Motor neuron (in vitro differentiated cells): Measurements from ENCODE around the gene TLCD2. TPM values are rescaled to one million over a fixed set of nuclear protein-coding genes. Genes with fewer than 3 reads are reported as not detected.

Experiments
- ATAC-seq, 8 experiments: fragments of 200-7000 bp; cut with Tn5 transposase; replicated peaks in 6 of 8; 2 replicates each; pipeline ENCODE4 v1.8.0; 2021; ENCODE audit warnings: mild to moderate bottlenecking in 8 of 8, moderate library complexity in 8 of 8
- H3K27ac ChIP-seq, 2 donors: fragments of 250-450 bp; sonication (Bioruptor Pico); 2 replicates each; pipeline ENCODE4 v1.9.0; 2021; ENCODE audit warnings: antibody characterized with exemption in 2 of 2, mild to moderate bottlenecking in 2 of 2, moderate library complexity in 1 of 2
- H3K4me1 ChIP-seq, 2 donors: fragments of 250-450 bp; sonication (Bioruptor Pico); replicated peaks in 1 of 2; 2 replicates each; pipeline ENCODE4 v1.6.1; 2021; ENCODE audit warnings: antibody characterized with exemption in 2 of 2, mild to moderate bottlenecking in 2 of 2, moderate library complexity in 1 of 2
- H3K4me3 ChIP-seq, 5 donors: fragments of 250-450 bp; sonication (Bioruptor Pico); 2 replicates each; pipeline ENCODE4 v1.9.0; 2021; ENCODE audit warnings: antibody characterized with exemption in 5 of 5, mild to moderate bottlenecking in 5 of 5, moderate library complexity in 4 of 5
- WGBS, 10 experiments: fragments of 450-650 bp; shearing (Covaris generic); methylation state at CpG; one replicate each; pipeline ENCODE4 v1.0.0; 2022; 5-methylcytosine and 5-hydroxymethylcytosine counted together
- in situ Hi-C, 9 experiments: fragments of 400-800 bp; cut with MboI; loops; one replicate each; pipeline ENCODE4 v1.15.0; 2021; ENCODE audit warnings: low sequenced_read_pairs in 9 of 9, low pct_unique_long_range_greater_than_20kb in 2 of 9; ENCODE audit not compliant: unreplicated experiment in 9 of 9
- total RNA-seq, 8 experiments: library from RNA; unstranded; fragments of 300-600 nt; gene quantifications; 2 replicates each; pipeline versions ENCODE4 v1.2.3 to v1.2.4, GENCODE V29; 2022

Gene TLCD2, protein sequence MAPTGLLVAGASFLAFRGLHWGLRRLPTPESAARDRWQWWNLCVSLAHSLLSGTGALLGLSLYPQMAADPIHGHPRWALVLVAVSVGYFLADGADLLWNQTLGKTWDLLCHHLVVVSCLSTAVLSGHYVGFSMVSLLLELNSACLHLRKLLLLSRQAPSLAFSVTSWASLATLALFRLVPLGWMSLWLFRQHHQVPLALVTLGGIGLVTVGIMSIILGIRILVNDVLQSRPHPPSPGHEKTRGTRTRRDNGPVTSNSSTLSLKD
- 1 to 10 TPM in 4 of 8 experiments, under 1 TPM in 4; 0.25 to 5.6 (median 1.7) TPM for total RNA-seq

- H3K27ac ChIP-seq: no peak within 1 kb of the TSS
- peak within 1 kb of the TSS; percentile 30 to 67 (median 47) for H3K4me3 ChIP-seq
- in situ Hi-C loops: loop anchor here in 4 of 9 experiments (25.0 kb wide), 1 partner anchor 327 kb away; the partner anchor contains the start of genes DPH1 (in 4 of the 4), OVCA2 (in 4 of the 4) and RTN4RL1 (in 4 of the 4)
- H3K4me1 ChIP-seq: peaks cover 7 to 12% of the 10 kb centered on the region in 2 donors
- no CpG with 5 or more reads among the region's 83 CpGs for WGBS, 10 experiments
- peak; percentile 21 to 54 (median 36) for ATAC-seq
Measured at GRCh38 chr17:1709971-1710806, at the start of gene TLCD2. Gene TLCD2 (minus strand): TSS chr17:1710377. CDS start chr17:1710242, 135 bp downstream.

DNA sequence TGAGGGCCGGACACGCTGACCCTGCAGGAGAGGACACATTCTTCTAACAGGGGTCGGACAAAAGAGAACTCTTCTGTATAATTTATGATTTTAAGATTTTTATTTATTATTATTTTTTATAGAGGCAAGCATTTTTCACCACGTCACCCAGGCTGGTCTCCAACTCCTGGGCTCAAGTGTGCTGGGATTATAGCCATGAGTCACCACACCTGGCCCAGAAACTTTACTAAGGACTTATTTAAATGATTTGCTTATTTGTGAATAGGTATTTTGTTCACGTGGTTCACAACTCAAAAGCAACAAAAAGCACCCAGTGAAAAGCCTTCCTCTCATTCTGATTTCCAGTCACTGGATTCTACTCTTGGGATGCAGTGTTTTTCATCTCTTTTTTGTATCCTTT lies 49.4 kb upstream of the TLCD2 start:
- Histone ChIP-seq H3K27ac (no peak overlapping the region), H3K4me1 (peaks cover 29 to 39% of the 10 kb centered on the region in 2 donors), H3K4me3 (no peak overlapping the region)
- in situ Hi-C loops: no loop called here
- no peak for ATAC-seq
- 30 to 100% (median 76%) methylated on average over 1 to 5 of the region's 5 CpGs; no CpG with 5 or more reads in 1 of the 10 experiments for WGBS, 10 experiments

GRCh38 chr17:1758807-1759206 lies 48.6 kb upstream of the TLCD2 start:
- no peak for ATAC-seq
- Histone ChIP-seq H3K4me3 (no peak overlapping the region), H3K27ac (no peak overlapping the region), H3K4me1 (peaks cover 29 to 37% of the 10 kb centered on the region in 2 donors)
- in situ Hi-C loops: no loop called here
- WGBS, 10 experiments: 69 to 86% (median 80%) methylated on average over 2 to 9 of the region's 15 CpGs; no CpG with 5 or more reads in 4 of the 10 experiments

DNA sequence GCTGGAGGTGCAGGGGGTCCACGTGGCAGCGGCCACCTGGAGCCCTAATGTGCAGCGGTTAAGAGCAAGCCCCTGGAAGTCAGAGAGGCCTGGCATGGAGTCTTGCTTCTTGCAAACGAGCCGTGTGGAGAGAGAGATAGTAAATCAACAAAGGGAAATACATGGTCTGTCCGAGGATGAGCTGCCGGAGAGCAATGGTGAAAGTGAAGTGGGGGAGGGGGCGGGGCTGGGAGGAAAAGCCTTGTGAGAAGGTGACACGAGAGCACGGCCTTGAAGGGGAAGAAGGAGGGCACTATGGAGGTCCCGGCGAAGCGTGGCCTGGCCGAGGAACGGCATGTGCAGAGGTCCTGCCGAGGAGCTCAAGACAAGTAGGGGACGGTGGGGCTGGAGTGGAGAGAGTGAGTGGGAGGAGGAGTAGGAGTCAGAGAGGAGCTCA lies 45.7 kb upstream of the TLCD2 start:
- 20 to 90% (median 54%) methylated on average over 1 to 6 of the region's 17 CpGs; no CpG with 5 or more reads in 5 of the 10 experiments for WGBS, 10 experiments
- Histone ChIP-seq H3K27ac (no peak overlapping the region), H3K4me1 (peaks cover 6 to 15% of the 10 kb centered on the region in 2 donors), H3K4me3 (no peak overlapping the region)
- in situ Hi-C loops: no loop called here
- ATAC-seq: peak in 5 of 8 experiments; percentile 40 to 68 (median 51)

- H3K27ac ChIP-seq: no peak overlapping the region
Measured at GRCh38 chr17:1755252-1755826, 45.2 kb upstream of the TLCD2 start.

GRCh38 chr17:1754430-1755112 lies 44.4 kb upstream of the TLCD2 start:
- in situ Hi-C loops: no loop called here
- peak in 4 of 8 experiments; percentile 18 to 33 (median 22) for ATAC-seq

More at GRCh38 chr17:1755252-1755826, 45.2 kb upstream of the TLCD2 start:
- in situ Hi-C loops: no loop called here
- ATAC-seq: peak in 5 of 8 experiments; percentile 21 to 36 (median 29)
- 63 to 95% (median 88%) methylated on average over 4 to 9 of the region's 20 CpGs; no CpG with 5 or more reads in 6 of the 10 experiments for WGBS, 10 experiments
- Histone ChIP-seq H3K4me1 (peaks cover 6 to 15% of the 10 kb centered on the region in 2 donors), H3K4me3 (no peak overlapping the region)

DNA sequence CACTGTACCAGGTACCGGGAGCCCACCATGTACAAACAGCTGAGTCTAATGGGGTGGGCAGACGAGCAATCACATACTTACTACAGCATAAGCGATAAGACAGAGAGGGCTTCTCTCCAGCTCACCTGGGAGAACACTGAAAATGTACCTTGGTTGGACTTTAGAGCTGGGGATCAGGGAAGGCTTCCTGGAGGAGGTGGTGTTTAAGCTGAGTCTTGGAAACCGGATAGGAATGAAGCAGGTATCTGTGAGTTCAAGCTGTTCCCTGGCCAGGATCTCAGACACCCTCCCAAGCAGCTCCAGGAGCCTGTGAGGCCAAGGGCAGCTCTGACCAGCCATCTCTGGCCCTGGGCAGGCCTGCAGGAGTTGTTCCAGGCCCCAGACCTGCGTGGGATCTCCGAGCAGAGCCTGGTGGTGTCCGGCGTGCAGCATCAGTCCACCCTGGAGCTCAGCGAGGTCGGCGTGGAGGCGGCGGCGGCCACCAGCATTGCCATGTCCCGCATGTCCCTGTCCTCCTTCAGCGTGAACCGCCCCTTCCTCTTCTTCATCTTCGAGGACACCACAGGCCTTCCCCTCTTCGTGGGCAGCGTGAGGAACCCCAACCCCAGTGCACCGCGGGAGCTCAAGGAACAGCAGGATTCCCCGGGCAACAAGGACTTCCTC lies 43.7 kb upstream of the TLCD2 start:
- H3K27ac ChIP-seq: no peak overlapping the region
- H3K4me3 ChIP-seq: no peak overlapping the region
- peaks cover 6 to 15% of the 10 kb centered on the region in 2 donors for H3K4me1 ChIP-seq
- in situ Hi-C loops: no loop called here
- WGBS, 10 experiments: 91 to 100% (median 100%) methylated on average over 2 to 4 of the region's 23 CpGs; no CpG with 5 or more reads in 3 of the 10 experiments
- peak in 1 of 8 experiments; percentile 9 for ATAC-seq

More at GRCh38 chr17:1754430-1755112, 44.4 kb upstream of the TLCD2 start:
- Histone ChIP-seq H3K27ac (no peak overlapping the region), H3K4me1 (peaks cover 6 to 15% of the 10 kb centered on the region in 2 donors), H3K4me3 (no peak overlapping the region)
- WGBS, 10 experiments: 73 to 100% methylated on average over 1 to 6 of the region's 25 CpGs; no CpG with 5 or more reads in 8 of the 10 experiments

GRCh38 chr17:1752425-1753262 lies 42.5 kb upstream of the TLCD2 start:
- WGBS, 10 experiments: 20 to 77% (median 61%) methylated on average over 2 to 9 of the region's 18 CpGs; no CpG with 5 or more reads in 3 of the 10 experiments
- no peak overlapping the region for H3K27ac ChIP-seq
- in situ Hi-C loops: no loop called here
- no peak overlapping the region for H3K4me3 ChIP-seq
- peaks cover 6 to 15% of the 10 kb centered on the region in 2 donors for H3K4me1 ChIP-seq
- peak in 4 of 8 experiments; percentile 9 to 87 (median 60) for ATAC-seq

GRCh38 chr17:1750628-1751027 lies 40.5 kb upstream of the TLCD2 start:
- ATAC-seq: no peak
- WGBS, 10 experiments: 62 to 100% (median 82%) methylated on average over 1 to 3 of the region's 9 CpGs; no CpG with 5 or more reads in 6 of the 10 experiments
- no peak overlapping the region for H3K27ac ChIP-seq
- in situ Hi-C loops: no loop called here
- peaks cover under 1 to 9% of the 10 kb centered on the region in 2 donors for H3K4me1 ChIP-seq
- no peak overlapping the region for H3K4me3 ChIP-seq

DNA sequence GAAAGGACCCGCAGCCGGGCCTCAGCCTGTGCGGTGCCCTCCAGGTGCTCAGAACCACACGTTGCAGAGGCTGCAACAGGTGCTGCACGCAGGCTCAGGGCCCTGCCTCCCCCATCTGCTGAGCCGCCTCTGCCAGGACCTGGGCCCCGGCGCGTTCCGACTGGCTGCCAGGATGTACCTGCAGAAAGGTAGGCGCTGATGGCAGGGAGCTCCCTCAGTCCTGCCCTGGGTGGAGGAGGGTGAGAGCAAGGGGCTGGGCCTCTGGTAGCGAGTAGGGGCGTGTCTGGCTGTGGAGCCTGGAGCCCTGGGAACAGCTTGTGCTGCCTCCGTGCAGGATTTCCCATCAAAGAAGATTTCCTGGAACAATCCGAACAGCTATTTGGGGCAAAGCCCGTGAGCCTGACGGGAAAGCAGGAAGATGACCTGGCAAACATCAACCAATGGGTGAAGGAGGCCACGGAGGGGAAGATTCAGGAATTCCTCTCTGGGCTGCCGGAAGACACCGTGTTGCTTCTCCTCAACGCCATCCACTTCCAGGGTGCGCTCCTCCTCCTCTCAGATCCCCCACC lies 36.9 kb upstream of the TLCD2 start:
- in situ Hi-C loops: no loop called here
- peaks cover 4 to 13% of the 10 kb centered on the region in 2 donors for H3K4me1 ChIP-seq
- ATAC-seq: peak in 7 of 8 experiments; percentile 24 to 92 (median 49)
- 20 to 87% (median 68%) methylated on average over 1 to 7 of the region's 22 CpGs; no CpG with 5 or more reads in 4 of the 10 experiments for WGBS, 10 experiments
- no peak overlapping the region for H3K27ac ChIP-seq
- no peak overlapping the region for H3K4me3 ChIP-seq

DNA sequence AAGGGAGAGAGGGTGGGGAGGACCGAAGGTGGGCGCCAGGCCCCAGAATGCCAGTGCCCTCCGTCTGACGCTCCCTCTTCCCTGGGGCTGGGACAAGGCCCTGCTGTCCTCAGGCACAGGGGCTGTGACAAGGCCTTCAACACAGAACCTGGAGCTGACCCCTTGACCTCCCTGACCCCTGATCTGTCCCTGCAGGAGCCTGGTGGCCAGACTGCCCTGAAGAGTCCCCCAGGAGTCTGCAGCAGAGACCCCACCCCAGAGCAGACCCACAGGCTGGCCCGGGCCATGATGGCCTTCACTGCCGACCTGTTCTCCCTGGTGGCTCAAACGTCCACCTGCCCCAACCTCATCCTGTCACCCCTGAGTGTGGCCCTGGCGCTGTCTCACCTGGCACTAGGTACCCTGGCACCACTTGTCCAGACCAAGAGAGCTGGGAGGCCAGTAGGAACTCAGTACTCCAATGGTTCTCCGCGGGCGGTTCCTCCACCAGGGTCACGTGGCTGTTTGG lies 35.4 kb upstream of the TLCD2 start:
- no peak overlapping the region for H3K27ac ChIP-seq
- H3K4me3 ChIP-seq: no peak overlapping the region
- H3K4me1 ChIP-seq: peaks cover 5 to 14% of the 10 kb centered on the region in 2 donors
- WGBS, 10 experiments: 73 to 100% methylated on average over 1 to 3 of the region's 12 CpGs; no CpG with 5 or more reads in 8 of the 10 experiments
- in situ Hi-C loops: no loop called here
- ATAC-seq: no peak
